Breast epithelium (tissue), 4 donors: Measurements from ENCODE around the gene MAPK8IP2. TPM values are rescaled to one million over a fixed set of nuclear protein-coding genes. Genes with fewer than 3 reads are reported as not detected.

ENCODE experiments used
- DNase-seq, 2 donors: peaks; one replicate each; pipeline ENCODE4 v3.0.0-alpha.2; 2019; ENCODE audit warnings: low spot score in 2 of 2
- H3K27ac ChIP-seq, 2 donors: fragments of 200-600 bp; sonication (generic) in 1 of 2; one replicate each; pipeline ENCODE4 v1.5.1; 2016 to 2019; ENCODE audit warnings: mild to moderate bottlenecking in 1 of 2
- H3K27me3 ChIP-seq, 2 donors: fragments of 200-600 bp; sonication (generic) in 1 of 2; one replicate each; pipeline versions ENCODE4 v1.5.1 to v1.6.0; 2017 to 2019; ENCODE audit warnings: control low read depth in 1 of 2, mild to moderate bottlenecking in 1 of 2
- H3K36me3 ChIP-seq: fragments of 200-600 bp; one replicate; pipeline ENCODE4 v1.5.1; 2019
- H3K4me1 ChIP-seq, 2 donors: fragments of 200-600 bp; sonication (generic); one replicate each; pipeline ENCODE4 v1.5.1; 2016 to 2019; ENCODE audit warnings: control low read depth in 1 of 2
- H3K4me3 ChIP-seq, 3 donors: fragments of 200-600 bp; sonication (generic); 1 replicate in 2 of 3; 2 replicates in 1 of 3; pipeline ENCODE4 v1.5.1; 2016 to 2019; ENCODE audit warnings: mild to moderate bottlenecking in 3 of 3, moderate library complexity in 2 of 3
- H3K9me3 ChIP-seq, 2 donors: fragments of 200-600 bp; sonication (generic) in 1 of 2; one replicate each; pipeline ENCODE4 v1.5.1; 2016 to 2019; ENCODE audit warnings: control low read depth in 1 of 2
- CTCF ChIP-seq, 3 donors: fragments of 450-650 bp; IDR thresholded peaks; one replicate each; pipeline ENCODE4 v1.5.1; 2016 to 2017; ENCODE audit warnings: antibody characterized with exemption in 3 of 3, mild to moderate bottlenecking in 3 of 3, moderate library complexity in 3 of 3
- POLR2A ChIP-seq: fragments of 450-650 bp; IDR thresholded peaks from one replicate; pipeline ENCODE4 v1.6.1; 2016; ENCODE audit warnings: antibody characterized with exemption, mild to moderate bottlenecking, moderate library complexity
- POLR2AphosphoS5 ChIP-seq, 3 donors: sonication (generic); formaldehyde crosslinking; IDR thresholded peaks; one replicate each; pipeline ENCODE4 v1.6.1; 2017; ENCODE audit warnings: antibody characterized with exemption in 3 of 3
- intact Hi-C: fragments of 100-400 bp; cut with DNase I; formaldehyde crosslinking; loops from one replicate; pipeline ENCODE4 v1.15.1; 2023; ENCODE audit warnings: low total_unique reads
- total RNA-seq, 3 donors: library from RNA; depleted of rRNA; stranded (reverse); fragments of >200 nt; gene quantifications; one replicate each; pipeline ENCODE4 v1.1.0, GENCODE V29; 2016

Gene MAPK8IP2
- total RNA-seq, 3 donors from 2014 or later, result 1.9 to 2.2 (median 2.0) TPM

- intact Hi-C loops, result no loop called here
- TF ChIP-seq POLR2AphosphoS5 (IDR thresholded peaks at IDR 0.05), result no peak
- no peak for TF ChIP-seq CTCF (IDR thresholded peaks at IDR 0.05)
- TF ChIP-seq POLR2A, result no peak
- Histone ChIP-seq H3K9me3 (no peaks in the 10 kb centered on the region), H3K27me3 (no peaks in the 10 kb centered on the region), H3K4me1 (no peaks in the 10 kb centered on the region), H3K36me3 (peaks cover 11% of the 10 kb centered on the region), H3K4me3 (no peak overlapping the region), H3K27ac (peak overlapping the region; percentile 3 to 58)
- no peak for DNase-seq
Observed at GRCh38 chr22:50571264-50572175, 29.1 kb upstream of the MAPK8IP2 start.

- Histone ChIP-seq H3K4me3 (no peak overlapping the region), H3K9me3 (no peaks in the 10 kb centered on the region), H3K4me1 (no peaks in the 10 kb centered on the region), H3K36me3 (peaks cover 11% of the 10 kb centered on the region), H3K27me3 (no peaks in the 10 kb centered on the region), H3K27ac (no peak overlapping the region)
- intact Hi-C loops, result no loop called here
- TF ChIP-seq CTCF (IDR thresholded peaks at IDR 0.05), result no peak
- TF ChIP-seq POLR2AphosphoS5 (IDR thresholded peaks at IDR 0.05), result no peak
- TF ChIP-seq POLR2A, result no peak
- no peak for DNase-seq
Observed at GRCh38 chr22:50572965-50573364, 27.6 kb upstream of the MAPK8IP2 start.

GRCh38 chr22:50573491-50574382 lies 26.9 kb upstream of the MAPK8IP2 start:
- Histone ChIP-seq H3K36me3 (peaks cover 11% of the 10 kb centered on the region), H3K4me3 (no peak overlapping the region), H3K27ac (no peak overlapping the region), H3K9me3 (no peaks in the 10 kb centered on the region), H3K27me3 (no peaks in the 10 kb centered on the region), H3K4me1 (no peaks in the 10 kb centered on the region)
- intact Hi-C loops, result no loop called here
- DNase-seq, result no peak
- no peak for TF ChIP-seq POLR2A

- no peaks in the 10 kb centered on the region for H3K4me1 ChIP-seq
Observed at GRCh38 chr22:50574383-50574755, 26.2 kb upstream of the MAPK8IP2 start.

More at GRCh38 chr22:50574383-50574755, 26.2 kb upstream of the MAPK8IP2 start:
- no peak overlapping the region for H3K27ac ChIP-seq
- intact Hi-C loops, result no loop called here
- H3K36me3 ChIP-seq, result peaks cover 11% of the 10 kb centered on the region
- no peaks in the 10 kb centered on the region for H3K9me3 ChIP-seq
- no peak for TF ChIP-seq POLR2A
- no peak for TF ChIP-seq CTCF (IDR thresholded peaks at IDR 0.05)
- TF ChIP-seq POLR2AphosphoS5 (IDR thresholded peaks at IDR 0.05), result no peak
- DNase-seq, result no peak
- no peak overlapping the region for H3K4me3 ChIP-seq
- H3K27me3 ChIP-seq, result no peaks in the 10 kb centered on the region
